HL-60/S4 treated with retinoic acid at 250 ng/mL for 4 days and 3 days (cell line): ENCODE results near the gene COL1A2.

Experiments used
- in situ Hi-C: fragments of 300-500 bp; cut with MboI; formaldehyde crosslinking; loops from 2 replicates; pipeline ENCODE4 v1.7.0; 2022; ENCODE audit warnings: low sequenced_read_pairs

Gene COL1A2

GRCh38 chr7:94432281-94432670 lies 37.6 kb downstream of the COL1A2 start:
- in situ Hi-C loops = no loop called here

GRCh38 chr7:94432817-94433216 lies 38.1 kb downstream of the COL1A2 start:
- in situ Hi-C loops = no loop called here

GRCh38 chr7:94433224-94433623 lies 38.5 kb downstream of the COL1A2 start:
- in situ Hi-C loops = no loop called here

GRCh38 chr7:94434042-94434441 lies 39.3 kb downstream of the COL1A2 start:
- in situ Hi-C loops = no loop called here

GRCh38 chr7:94436018-94436604 lies 41.4 kb downstream of the COL1A2 start:
- in situ Hi-C loops = no loop called here

GRCh38 chr7:94436700-94437099 lies 42.0 kb downstream of the COL1A2 start:
- in situ Hi-C loops = no loop called here

- in situ Hi-C loops = no loop called here
These were observed 45.2 kb downstream of the COL1A2 start for GRCh38 chr7:94439893-94440381.

- in situ Hi-C loops = no loop called here
These were observed 45.9 kb downstream of the COL1A2 start for GRCh38 chr7:94440451-94441039.

GRCh38 chr7:94441138-94441537 lies 46.4 kb downstream of the COL1A2 start:
- in situ Hi-C loops = no loop called here

GRCh38 chr7:94442639-94443038 lies 47.9 kb downstream of the COL1A2 start:
- in situ Hi-C loops = no loop called here

- in situ Hi-C loops = no loop called here
These were observed 50.1 kb downstream of the COL1A2 start for GRCh38 chr7:94444813-94445212.

GRCh38 chr7:94445696-94446194 lies 51.0 kb downstream of the COL1A2 start:
- in situ Hi-C loops = no loop called here

GRCh38 chr7:94446308-94446707 lies 51.6 kb downstream of the COL1A2 start:
- in situ Hi-C loops = no loop called here

- in situ Hi-C loops = no loop called here
These were observed 54.5 kb downstream of the COL1A2 start for GRCh38 chr7:94449151-94449725.

GRCh38 chr7:94450044-94450697 lies 55.5 kb downstream of the COL1A2 start:
- in situ Hi-C loops = no loop called here

GRCh38 chr7:94451187-94451586 lies 56.5 kb downstream of the COL1A2 start:
- in situ Hi-C loops = no loop called here

- in situ Hi-C loops = no loop called here
These were observed 57.5 kb downstream of the COL1A2 start for GRCh38 chr7:94452239-94452638.

- in situ Hi-C loops = no loop called here
These were observed 59.2 kb downstream of the COL1A2 start for GRCh38 chr7:94453898-94454297.

GRCh38 chr7:94458041-94458440 lies 63.3 kb downstream of the COL1A2 start:
- in situ Hi-C loops = no loop called here

- in situ Hi-C loops = no loop called here
These were observed 71.8 kb downstream of the COL1A2 start for GRCh38 chr7:94466516-94466915.

GRCh38 chr7:94471604-94472003 lies 76.9 kb downstream of the COL1A2 start:
- in situ Hi-C loops = no loop called here

- in situ Hi-C loops = no loop called here
These were observed 77.9 kb downstream of the COL1A2 start for GRCh38 chr7:94472608-94473007.
